Kidney capillary endothelial cell (primary cell): Measurements from ENCODE around the gene PKP4.
"Not testable (repeated sequence)": the region's sequence is repeated elsewhere in the genome, so short reads cannot be mapped to it uniquely, and the experiment has no call there.

Source experiments
- DNase-seq: peaks from one replicate; pipeline ENCODE4 v3.0.0-alpha.2; 2018; ENCODE audit warnings: low spot score

PKP4 gene

DNA sequence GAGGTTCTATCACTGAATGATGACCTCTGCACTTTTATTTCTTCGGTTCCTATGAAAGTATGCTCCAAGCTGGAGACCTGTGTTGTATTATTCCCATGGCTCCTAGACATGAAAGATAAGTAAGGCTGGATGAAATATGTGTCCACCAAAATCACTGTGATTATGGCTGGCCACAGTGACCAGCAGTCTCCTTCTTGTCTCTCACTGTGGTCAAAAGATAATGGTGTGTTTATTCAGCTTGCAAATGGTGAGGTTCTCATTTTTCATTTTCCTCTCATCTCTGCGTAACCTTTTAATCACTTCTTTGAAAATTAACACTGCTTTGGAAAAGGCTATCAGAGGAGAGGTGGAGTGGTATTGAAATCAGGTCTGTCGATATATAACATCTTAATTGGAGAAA, 230.6 kb downstream of the PKP4 start:
- no peak for DNase-seq

- DNase-seq = no peak
These were observed 232.0 kb downstream of the PKP4 start for GRCh38 chr2:158688721-158689120.

GRCh38 chr2:158689391-158689790, 232.6 kb downstream of the PKP4 start:
- no peak for DNase-seq

GRCh38 chr2:158690823-158691222, 234.1 kb downstream of the PKP4 start:
- no peak for DNase-seq

- no peak for DNase-seq
These were observed 234.9 kb downstream of the PKP4 start for GRCh38 chr2:158691619-158692018.

DNA sequence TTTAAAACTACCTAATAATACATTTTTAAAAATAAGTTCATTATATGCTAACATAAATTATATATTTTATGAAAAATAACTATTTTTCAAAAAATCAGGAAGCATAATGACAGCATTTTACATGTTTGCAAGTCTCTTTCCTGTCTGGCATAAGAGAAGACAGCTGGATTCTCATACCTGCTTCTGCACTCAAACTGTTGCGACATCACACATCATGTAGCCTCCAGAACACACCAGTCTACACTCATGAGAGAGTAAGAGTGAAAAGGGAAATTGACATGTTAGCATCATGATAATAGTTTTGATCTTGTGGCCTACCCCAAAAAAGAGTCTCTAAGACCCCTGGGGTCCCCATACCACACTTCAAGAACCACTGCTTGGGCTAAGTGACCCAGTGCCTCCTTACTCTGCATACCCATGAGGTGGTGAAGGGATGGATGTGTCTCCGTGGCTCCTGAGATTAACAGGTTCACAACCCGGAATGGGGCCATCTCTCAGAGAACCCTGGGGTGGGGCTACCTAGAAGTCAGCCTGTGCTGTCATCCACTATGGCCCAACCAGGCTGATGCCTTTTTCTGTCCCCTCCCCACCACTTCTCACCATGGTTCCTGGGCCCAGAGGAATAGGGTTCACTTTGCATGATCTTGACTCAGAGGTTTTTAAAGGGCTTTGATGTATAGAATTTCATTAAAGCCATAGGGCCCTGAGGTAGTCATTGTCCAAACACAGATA, 235.8 kb downstream of the PKP4 start:
- DNase-seq = no peak

DNA sequence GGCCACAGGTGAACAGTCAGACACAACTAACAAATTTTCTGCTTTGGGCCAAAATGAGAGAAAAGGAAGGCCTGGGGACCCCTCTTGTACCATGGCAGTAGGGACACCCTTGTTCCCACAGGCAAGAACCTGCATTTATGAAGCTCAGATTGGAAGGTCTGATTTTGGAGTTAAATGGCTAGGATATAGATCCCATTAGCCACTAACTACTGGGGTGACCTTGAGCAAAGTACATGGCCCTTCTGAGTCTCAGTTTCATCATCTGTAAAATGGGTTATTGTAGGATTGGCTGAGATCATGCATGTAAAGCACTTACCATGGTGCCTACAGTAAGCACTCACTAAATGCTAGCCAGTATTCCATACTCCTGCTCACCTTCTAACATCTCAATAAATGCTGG, 236.7 kb downstream of the PKP4 start:
- no peak for DNase-seq

DNA sequence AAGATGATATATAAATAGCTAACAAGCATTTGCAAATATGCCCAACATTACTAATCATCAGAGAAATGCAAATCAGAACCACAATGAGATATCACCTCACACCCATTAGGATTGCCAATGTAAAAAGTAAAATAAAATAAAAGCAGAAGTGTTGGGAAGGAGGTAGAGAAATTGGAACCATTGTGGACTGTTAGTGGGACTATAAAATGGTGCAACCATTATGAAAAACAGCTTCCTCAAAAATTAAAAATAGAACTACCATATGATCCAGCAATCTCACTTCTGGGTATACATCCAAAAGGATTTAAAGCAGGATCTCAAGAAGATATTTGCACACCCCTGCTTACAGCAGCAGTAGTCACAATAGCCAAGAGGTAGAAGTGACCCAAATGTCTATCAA, 238.6 kb downstream of the PKP4 start:
- DNase-seq = no peak

GRCh38 chr2:158695744-158696143, 239.0 kb downstream of the PKP4 start:
- not testable (repeated sequence) for DNase-seq

DNA sequence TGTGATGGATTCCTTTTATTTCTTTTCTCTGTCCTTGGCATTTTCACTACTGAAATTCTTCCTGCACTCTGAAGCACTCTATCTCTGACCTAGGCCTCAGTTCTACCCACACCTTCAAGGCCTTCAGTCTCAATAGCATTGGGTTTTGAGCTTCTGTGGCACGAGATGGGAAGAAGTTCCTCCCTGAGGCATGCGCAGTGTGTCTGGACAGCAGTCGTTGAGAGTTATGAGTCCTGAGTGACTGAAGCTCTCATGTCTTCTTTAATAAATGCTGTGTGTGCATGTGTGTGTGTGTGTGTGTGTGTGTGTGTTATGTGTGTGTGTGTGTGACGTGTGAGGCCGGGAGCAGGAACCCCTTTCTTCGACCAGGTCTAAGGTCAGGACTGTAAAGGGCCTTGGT, 242.6 kb downstream of the PKP4 start:
- DNase-seq = no peak

DNA sequence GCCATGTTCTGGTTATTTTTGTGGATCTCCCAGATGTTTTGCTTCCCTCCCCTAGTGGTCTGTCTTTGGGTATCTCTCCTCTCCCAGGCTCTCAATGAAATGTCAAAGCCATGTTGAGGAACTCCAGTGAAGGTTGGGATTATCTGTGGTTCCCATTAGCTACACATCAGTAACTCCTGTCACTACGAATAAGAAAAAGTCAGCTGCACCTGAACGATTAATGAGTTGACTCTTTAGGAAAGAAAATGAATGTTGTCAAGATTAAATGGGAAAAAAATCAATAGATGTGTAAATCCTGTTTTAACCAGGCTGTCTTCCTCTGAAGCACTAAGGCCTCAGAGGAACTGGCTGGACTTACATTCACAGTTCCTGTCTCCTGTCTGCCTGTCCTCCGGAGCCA, 244.3 kb downstream of the PKP4 start:
- no peak for DNase-seq

DNA sequence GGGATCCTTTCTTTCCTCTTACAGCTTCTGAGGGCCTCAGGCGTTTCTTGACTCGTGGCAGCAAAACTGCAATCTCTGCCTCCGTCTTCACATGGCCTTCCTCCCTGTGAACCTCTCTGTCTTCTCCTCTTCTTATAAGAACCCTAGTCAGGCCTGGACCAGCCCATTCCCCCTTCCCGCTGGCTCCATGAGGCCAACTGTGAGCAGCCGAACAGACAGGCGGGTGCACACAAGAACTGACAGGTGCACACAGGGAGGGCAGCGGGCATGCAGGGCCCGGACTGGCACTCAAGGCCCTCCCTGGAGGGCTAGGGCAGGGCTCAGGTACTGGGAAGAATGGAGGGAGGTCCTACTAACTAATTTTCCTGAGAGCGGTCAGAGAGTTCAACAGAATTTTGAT, 246.0 kb downstream of the PKP4 start:
- no peak for DNase-seq

GRCh38 chr2:158704724-158705465, 248.1 kb downstream of the PKP4 start:
- DNase-seq = not testable (repeated sequence)

DNA sequence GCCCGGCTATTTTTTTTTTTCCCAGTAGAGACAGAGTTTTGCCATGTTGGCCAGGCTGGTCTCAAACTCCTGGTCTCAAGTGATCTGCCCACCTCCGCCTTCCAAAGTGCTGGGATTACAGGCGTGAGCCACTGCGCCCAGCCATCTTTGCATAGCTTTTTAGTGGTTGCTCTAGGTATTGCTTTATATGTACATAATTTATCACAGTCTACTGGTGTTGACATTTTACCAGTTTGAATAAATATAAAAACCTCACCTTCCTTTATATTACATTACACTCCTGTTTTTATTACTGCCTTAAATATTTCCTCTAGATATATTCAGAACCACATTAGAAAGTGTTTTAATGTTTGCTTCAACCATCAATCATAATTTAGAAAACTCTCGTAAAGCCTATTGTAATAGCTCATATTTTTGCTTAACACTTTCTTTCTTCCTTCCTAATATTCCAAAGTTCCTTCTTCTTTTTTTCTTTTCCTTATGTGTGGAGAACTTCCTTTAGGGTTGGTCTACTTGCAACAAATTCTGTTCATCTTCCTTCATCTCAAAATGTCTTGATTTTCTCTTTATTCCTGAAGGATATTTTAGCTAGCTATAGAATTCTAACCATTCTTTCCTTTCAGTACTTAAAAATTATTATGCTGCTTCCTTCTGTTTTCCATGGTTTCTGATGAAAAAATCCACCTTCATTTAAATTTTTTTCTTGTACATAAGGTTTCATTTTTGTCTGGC, 256.2 kb downstream of the PKP4 start:
- no peak for DNase-seq

GRCh38 chr2:158713523-158714138, 256.9 kb downstream of the PKP4 start:
- no peak for DNase-seq

- no peak for DNase-seq
These were observed 257.7 kb downstream of the PKP4 start for GRCh38 chr2:158714420-158714819.

GRCh38 chr2:158715357-158715756, 258.6 kb downstream of the PKP4 start:
- no peak for DNase-seq

DNA sequence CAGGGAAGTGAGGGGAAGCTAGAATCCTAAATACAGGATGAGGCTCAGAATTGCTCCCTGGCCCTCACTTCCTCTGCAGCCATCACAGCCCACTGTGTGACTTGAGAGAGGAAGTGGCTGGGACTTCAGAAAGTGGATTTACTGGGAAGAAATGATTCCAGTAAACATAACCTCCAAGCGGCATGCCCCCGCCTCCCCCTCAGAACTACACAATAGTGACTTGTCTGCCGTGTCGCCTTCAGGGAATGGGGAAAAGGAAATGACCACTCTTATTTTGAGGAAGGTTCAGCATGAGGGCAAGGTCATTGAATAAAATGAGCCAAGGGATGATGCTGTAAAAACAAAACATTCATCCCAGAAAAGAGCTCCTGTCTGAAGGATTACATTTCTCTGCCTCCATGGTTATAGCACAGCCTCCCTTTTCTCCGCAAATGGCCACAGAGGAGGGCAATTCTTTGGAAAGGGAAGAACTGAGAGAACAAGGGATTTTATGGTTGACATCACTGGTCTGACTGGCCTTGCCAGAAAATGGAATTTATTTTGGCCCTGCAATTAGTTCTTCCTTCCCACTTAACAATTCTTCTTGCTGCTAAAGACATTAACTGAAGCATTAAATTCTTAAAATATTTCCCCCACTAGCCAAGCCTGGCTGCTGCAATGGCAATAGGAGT, 259.5 kb downstream of the PKP4 start:
- peak; percentile 96 for DNase-seq

GRCh38 chr2:158716921-158717320, 260.2 kb downstream of the PKP4 start:
- DNase-seq = no peak

DNA sequence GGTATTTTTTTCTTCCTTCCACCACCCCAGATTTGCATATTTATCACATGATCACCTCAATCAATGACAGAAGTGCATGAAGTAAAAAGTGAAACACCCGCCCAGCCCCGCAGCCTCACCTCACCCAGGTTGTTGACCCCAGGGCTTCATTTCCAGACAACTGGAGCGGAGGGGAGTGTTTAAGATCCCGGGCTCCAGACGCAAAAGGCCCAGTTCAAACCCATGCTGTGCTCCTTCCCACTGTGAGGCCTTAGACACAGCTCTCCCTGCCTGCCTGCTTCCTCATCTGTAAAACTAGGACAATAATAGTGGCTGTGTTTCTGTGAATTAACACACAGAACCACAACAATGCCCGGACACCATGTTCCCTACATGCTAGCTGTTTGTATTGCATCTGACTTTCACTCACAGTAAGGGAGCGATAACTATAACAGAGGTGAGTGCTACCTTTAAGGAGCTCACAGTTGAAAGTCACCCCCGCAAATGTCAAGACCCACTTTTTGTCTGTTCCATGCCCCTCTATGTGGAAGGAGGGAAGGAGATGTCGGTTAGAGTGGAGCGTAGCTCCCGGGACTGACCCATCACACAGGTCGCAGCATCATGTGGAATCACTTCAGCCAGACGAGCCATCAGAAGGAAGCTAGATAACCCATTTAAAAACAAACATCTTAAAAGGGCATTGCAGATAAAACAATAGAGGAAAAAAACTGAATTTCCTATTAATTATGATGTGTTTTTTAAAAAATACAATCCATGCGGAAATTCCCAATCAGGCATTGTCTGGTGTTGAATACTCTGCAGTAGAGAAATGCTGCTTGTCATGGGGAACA, 260.8 kb downstream of the PKP4 start:
- DNase-seq = no peak

DNA sequence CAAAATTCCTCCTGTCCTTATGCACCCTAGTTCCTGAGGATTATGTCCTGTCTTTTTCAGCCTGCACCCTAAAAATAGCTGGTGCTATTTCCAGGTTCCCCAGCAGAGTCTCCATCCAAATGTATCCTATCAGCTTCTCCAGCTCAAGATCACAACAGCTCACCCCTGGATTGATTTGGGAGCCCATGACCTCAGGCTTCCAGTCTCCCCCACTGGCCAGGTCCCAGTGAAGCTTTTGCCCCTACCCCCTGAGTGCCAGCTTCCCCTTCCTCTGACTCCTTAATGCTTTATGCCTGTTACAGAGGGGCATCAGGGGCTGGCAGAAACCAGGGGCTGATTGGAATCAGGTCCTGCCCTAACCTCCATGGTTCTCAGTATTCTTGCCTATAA, 261.4 kb downstream of the PKP4 start:
- no peak for DNase-seq
